Smooth muscle cell (in vitro differentiated cells): ENCODE measurements around the gene SMC1A. TPM values are rescaled to one million over a fixed set of nuclear protein-coding genes. Genes with fewer than 3 reads are reported as not detected.
"Not testable (repeated sequence)": the region's sequence is repeated elsewhere in the genome, so short reads cannot be mapped to it uniquely, and the experiment has no call there.

Source experiments
- DNase-seq: peaks from one replicate; lab custom pipeline; 2025; ENCODE audit not compliant: unreplicated experiment; lab: John Stamatoyannopoulos, UW
- H2AFZ ChIP-seq: fragments of 200-600 bp; sonication (generic); 2 replicates; pipeline ENCODE4 v1.6.0; 2016; ENCODE audit warnings: antibody characterized with exemption, low read depth, mild to moderate bottlenecking
- H3F3A ChIP-seq: fragments of 200-600 bp; sonication (generic); 2 replicates; pipeline ENCODE4 v1.6.0; 2017; ENCODE audit warnings: antibody characterized with exemption, low read depth
- H3K27ac ChIP-seq: fragments of 200-600 bp; sonication (generic); 2 replicates; pipeline ENCODE4 v1.5.1; 2016; ENCODE audit warnings: low read depth, mild to moderate bottlenecking
- H3K27me3 ChIP-seq: fragments of 200-600 bp; sonication (generic); 2 replicates; pipeline ENCODE4 v1.6.1; 2016; ENCODE audit warnings: low read depth, mild to moderate bottlenecking
- H3K36me3 ChIP-seq: fragments of 200-600 bp; sonication (generic); 2 replicates; pipeline ENCODE4 v1.5.1; 2016; ENCODE audit warnings: low read depth
- H3K4me1 ChIP-seq: fragments of 200-600 bp; sonication (generic); 2 replicates; pipeline ENCODE4 v1.5.1; 2016; ENCODE audit warnings: low read depth
- H3K4me2 ChIP-seq: fragments of 200-600 bp; sonication (generic); 2 replicates; pipeline ENCODE4 v1.6.0; 2016; ENCODE audit warnings: mild to moderate bottlenecking
- H3K4me3 ChIP-seq: fragments of 200-600 bp; sonication (generic); 2 replicates; pipeline ENCODE4 v1.5.1; 2016; ENCODE audit warnings: mild to moderate bottlenecking
- H3K79me2 ChIP-seq: fragments of 200-600 bp; sonication (generic); 2 replicates; pipeline ENCODE4 v1.6.0; 2016; ENCODE audit warnings: low read depth, mild to moderate bottlenecking
- H3K9ac ChIP-seq: fragments of 200-600 bp; sonication (generic); 2 replicates; pipeline ENCODE4 v1.6.0; 2016; ENCODE audit warnings: low read depth
- H3K9me3 ChIP-seq: fragments of 200-600 bp; sonication (generic); replicated peaks from 2 replicates; pipeline ENCODE4 v1.5.1; 2016; ENCODE audit warnings: low read depth
- H4K20me1 ChIP-seq: fragments of 200-600 bp; sonication (generic); 2 replicates; pipeline ENCODE4 v1.6.0; 2016; ENCODE audit warnings: low read depth
- WGBS: methylation state at CpG from one replicate; pipeline ENCODE4 v1.1.7; 2016; ENCODE audit warnings: low lambda C conversion rate; 5-methylcytosine and 5-hydroxymethylcytosine counted together
- polyA plus RNA-seq: library from polyadenylated mRNA; unstranded; fragments of >200 nt; fragmentation: Nextera tagmentation; extraction: Ambion mirVana; gene quantifications from 2 replicates; pipeline ENCODE4 v1.2.1, GENCODE V29; 2016
- total RNA-seq: library from RNA; depleted of rRNA; stranded (reverse); fragments of >200 nt; gene quantifications from 2 replicates; pipeline ENCODE4 v1.2.3, GENCODE V29; 2014
- TF ChIP-seq, protein P1 (sequence below): fragments of 200-600 bp; sonication (generic); IDR thresholded peaks from 2 replicates; pipeline ENCODE4 v1.5.1; 2017; ENCODE audit warnings: borderline replicate concordance, mild to moderate bottlenecking, antibody characterized with exemption; ENCODE audit not compliant: insufficient read depth, poor library complexity, severe bottlenecking

The SMC1A gene
- total and polyA plus RNA-seq, 2 experiments from 2014 or later = 18.3 to 19.7 TPM

DNA sequence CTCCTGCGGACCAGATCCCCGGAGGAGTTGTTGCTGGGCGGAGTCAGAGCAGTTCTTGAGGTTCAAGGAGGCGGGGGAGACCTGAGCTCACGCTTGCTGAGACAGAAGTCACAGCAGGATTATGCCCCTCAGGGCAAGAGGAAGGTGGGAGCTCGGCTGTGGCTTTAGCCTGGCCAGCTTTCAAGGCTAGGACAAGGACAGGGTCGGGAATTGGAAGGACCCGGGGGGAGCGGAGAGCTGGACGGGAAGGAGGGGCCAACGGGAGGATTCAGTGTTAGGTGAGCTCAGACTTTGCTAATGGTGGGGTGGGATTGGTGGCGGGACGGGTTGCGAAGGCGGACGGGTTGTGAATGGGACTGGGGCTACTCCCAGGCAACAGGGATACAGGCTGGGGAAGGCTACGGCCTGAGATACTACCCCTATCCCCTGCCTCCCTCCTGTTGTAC, 430 bp upstream of the SMC1A start, which contains the start of gene RIBC1:
Gene RIBC1 (plus strand): TSS at position 13 of the 446 bp plus-strand sequence. CDS start 3,404 bp downstream, outside the sequence.
- no peaks in the 10 kb centered on the region for H3K27me3 ChIP-seq
- H3K4me2 ChIP-seq = peak within 1 kb of the TSS; percentile 83
- peaks cover 13% of the 10 kb centered on the region for H4K20me1 ChIP-seq
- peak; percentile 48 for DNase-seq
- H3K27ac ChIP-seq = peak within 1 kb of the TSS; percentile 86
- WGBS = 58% methylated on average over 17 of the region's 17 CpGs
- H3K36me3 ChIP-seq = no peaks in the 10 kb centered on the region
- no peaks in the 10 kb centered on the region for H3K4me1 ChIP-seq
- H2AFZ ChIP-seq = peak within 1 kb of the TSS; percentile 81
- peaks cover 36% of the 10 kb centered on the region for H3K79me2 ChIP-seq
- peak within 1 kb of the TSS; percentile 68 for H3K4me3 ChIP-seq
- TF ChIP-seq, protein P1, sequence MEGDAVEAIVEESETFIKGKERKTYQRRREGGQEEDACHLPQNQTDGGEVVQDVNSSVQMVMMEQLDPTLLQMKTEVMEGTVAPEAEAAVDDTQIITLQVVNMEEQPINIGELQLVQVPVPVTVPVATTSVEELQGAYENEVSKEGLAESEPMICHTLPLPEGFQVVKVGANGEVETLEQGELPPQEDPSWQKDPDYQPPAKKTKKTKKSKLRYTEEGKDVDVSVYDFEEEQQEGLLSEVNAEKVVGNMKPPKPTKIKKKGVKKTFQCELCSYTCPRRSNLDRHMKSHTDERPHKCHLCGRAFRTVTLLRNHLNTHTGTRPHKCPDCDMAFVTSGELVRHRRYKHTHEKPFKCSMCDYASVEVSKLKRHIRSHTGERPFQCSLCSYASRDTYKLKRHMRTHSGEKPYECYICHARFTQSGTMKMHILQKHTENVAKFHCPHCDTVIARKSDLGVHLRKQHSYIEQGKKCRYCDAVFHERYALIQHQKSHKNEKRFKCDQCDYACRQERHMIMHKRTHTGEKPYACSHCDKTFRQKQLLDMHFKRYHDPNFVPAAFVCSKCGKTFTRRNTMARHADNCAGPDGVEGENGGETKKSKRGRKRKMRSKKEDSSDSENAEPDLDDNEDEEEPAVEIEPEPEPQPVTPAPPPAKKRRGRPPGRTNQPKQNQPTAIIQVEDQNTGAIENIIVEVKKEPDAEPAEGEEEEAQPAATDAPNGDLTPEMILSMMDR = no peak
- peak within 1 kb of the TSS; percentile 91 for H3K9ac ChIP-seq
- H3F3A ChIP-seq = no peaks in the 10 kb centered on the region
- no peaks in the 10 kb centered on the region for H3K9me3 ChIP-seq

DNA sequence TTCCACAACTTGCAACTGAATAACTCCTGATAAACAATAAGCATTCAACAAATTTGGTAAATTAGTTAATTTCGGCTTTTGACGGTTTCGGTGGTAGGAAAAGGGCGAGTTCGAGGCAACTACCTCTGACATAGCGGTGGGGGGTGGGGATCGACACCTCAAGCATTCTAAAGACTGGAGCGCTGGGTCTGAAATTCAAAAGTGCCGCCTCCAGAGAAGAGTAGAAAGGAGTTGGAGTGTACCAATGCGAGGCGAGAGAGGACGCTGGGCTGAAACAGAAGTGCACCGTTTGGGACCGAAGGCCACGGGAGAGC, 725 bp downstream of the SMC1A start:
- peaks cover 17% of the 10 kb centered on the region for H4K20me1 ChIP-seq
- TF ChIP-seq, protein P1 = no peak
- WGBS = 48% methylated on average over 15 of the region's 15 CpGs
- DNase-seq = no peak
- no peaks in the 10 kb centered on the region for H3K27me3 ChIP-seq
- peaks cover 44% of the 10 kb centered on the region for H3K79me2 ChIP-seq
- no peaks in the 10 kb centered on the region for H3K36me3 ChIP-seq
- H3K9ac ChIP-seq = peak overlapping the region; percentile 91
- no peaks in the 10 kb centered on the region for H3K9me3 ChIP-seq
- H3K4me2 ChIP-seq = peak overlapping the region; percentile 83
- H3K4me1 ChIP-seq = no peaks in the 10 kb centered on the region
- peak overlapping the region; percentile 68 for H3K4me3 ChIP-seq
- peak overlapping the region; percentile 86 for H3K27ac ChIP-seq
- H2AFZ ChIP-seq = peak overlapping the region; percentile 81
- H3F3A ChIP-seq = no peaks in the 10 kb centered on the region

DNA sequence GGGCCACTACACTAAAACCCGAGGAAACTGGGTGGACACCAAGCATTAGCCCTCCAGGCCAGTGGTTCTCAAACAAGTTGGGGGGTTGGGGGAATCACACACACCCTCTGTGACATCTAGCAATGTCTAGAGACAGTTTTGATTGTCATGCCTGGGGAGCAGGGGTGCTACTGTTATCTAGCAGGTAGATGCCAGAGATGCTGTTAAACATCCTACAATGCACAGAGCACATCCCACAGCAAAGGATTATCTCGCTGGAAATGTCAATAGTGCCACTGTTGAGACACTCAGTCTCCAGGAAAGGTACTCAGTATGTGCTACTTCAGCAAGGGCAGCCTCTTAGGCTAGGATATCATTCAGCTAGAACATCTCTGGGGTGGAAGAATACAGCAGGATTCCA, 1.3 kb downstream of the SMC1A start:
- Histone ChIP-seq H3K4me2 (peak overlapping the region; percentile 83), H3K27me3 (no peaks in the 10 kb centered on the region), H3K36me3 (no peaks in the 10 kb centered on the region), H4K20me1 (peaks cover 20% of the 10 kb centered on the region), H2AFZ (no peak overlapping the region), H3K9me3 (no peaks in the 10 kb centered on the region), H3K9ac (no peak overlapping the region), H3K4me3 (peak overlapping the region; percentile 68), H3K27ac (no peak overlapping the region), H3F3A (no peaks in the 10 kb centered on the region), H3K79me2 (peaks cover 49% of the 10 kb centered on the region), H3K4me1 (no peaks in the 10 kb centered on the region)
- TF ChIP-seq, protein P1 = no peak
- no peak for DNase-seq
- WGBS = 49% methylated on average over 2 of the region's 2 CpGs

DNA sequence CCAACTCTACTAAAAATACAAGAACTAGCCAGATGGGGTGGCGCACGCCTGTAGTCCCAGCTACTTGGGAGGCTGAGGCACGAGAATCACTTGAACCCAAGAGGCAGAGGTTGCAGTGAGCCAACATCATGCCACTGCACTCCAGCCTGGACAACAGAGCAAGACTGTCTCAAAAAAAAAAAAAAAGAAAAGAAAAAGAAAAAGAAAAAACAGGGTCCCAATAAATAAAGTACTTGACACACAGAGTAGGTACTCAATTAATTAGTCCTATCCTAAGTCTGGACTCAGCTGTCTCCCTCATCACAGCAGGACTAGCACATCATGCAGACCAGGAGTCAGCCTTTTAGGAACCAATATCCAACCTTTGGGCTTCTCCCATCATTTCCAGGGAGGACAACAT, 2.1 kb downstream of the SMC1A start:
- H3K36me3 ChIP-seq, H3K9ac ChIP-seq, H3F3A ChIP-seq, DNase-seq, H3K4me2 ChIP-seq, H3K9me3 ChIP-seq, H3K27ac ChIP-seq, H3K27me3 ChIP-seq, H3K4me3 ChIP-seq, H2AFZ ChIP-seq, H3K4me1 ChIP-seq: not testable (repeated sequence)
- Histone ChIP-seq H4K20me1 (peaks cover 20% of the 10 kb centered on the region), H3K79me2 (peaks cover 49% of the 10 kb centered on the region)
- WGBS = 93% methylated on average over 3 of the region's 3 CpGs
